ENCODE measurements around the gene SEZ6L2. TPM values are rescaled to one million over a fixed set of nuclear protein-coding genes. Genes with fewer than 3 reads are reported as not detected.
A peak's percentile ranks its signal among the peaks of the same experiment; 100 is the strongest.

Gene SEZ6L2
- total and polyA plus RNA-seq, 2 of the 8 experiments (the other 6 are each of a cell fraction or from before 2014, with no cell fraction given) = 43.5 to 47.7 TPM

DNA sequence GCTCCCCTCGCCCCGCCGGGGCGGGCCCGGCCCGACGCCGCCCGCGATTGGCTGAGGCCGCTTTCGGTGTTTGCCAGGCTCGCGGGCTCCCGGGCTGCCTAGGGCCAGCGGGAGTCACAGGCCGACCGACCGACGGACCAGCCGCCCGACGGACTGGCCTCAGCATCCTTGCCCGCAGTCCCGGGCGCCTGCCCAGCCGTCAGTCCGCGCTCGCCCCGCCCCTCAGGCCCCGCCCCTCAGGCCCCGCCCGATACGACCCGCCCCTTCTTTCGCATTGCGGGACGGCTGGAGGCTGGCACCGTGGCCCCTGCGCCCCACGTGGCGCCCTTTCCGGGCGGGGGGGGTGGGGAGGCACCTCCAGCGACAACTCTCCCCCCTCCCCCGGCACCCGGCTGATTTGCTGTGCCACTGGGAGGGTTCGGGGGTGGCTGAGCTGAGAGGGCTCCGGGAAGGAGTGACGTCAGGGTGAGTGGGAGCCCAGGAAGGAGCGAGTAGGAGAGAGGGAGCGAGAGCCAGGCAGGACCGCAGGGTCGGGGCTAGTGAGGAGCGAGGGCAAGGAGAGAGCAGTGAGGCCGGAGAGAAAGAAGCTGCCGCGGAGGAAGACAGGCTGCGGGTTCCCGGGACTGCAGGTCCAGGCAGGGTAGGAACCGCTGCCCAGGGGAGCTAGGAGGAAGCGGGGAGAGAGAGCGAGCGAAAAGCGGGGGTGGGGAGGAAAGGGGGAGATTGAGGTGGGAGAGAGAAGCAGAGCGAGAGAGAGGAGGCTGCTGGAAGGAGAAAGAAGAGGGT is 945 bp upstream of the SEZ6L2 start, which contains the start of gene ASPHD1 (continued):
- TF ChIP-seq, protein P1, sequence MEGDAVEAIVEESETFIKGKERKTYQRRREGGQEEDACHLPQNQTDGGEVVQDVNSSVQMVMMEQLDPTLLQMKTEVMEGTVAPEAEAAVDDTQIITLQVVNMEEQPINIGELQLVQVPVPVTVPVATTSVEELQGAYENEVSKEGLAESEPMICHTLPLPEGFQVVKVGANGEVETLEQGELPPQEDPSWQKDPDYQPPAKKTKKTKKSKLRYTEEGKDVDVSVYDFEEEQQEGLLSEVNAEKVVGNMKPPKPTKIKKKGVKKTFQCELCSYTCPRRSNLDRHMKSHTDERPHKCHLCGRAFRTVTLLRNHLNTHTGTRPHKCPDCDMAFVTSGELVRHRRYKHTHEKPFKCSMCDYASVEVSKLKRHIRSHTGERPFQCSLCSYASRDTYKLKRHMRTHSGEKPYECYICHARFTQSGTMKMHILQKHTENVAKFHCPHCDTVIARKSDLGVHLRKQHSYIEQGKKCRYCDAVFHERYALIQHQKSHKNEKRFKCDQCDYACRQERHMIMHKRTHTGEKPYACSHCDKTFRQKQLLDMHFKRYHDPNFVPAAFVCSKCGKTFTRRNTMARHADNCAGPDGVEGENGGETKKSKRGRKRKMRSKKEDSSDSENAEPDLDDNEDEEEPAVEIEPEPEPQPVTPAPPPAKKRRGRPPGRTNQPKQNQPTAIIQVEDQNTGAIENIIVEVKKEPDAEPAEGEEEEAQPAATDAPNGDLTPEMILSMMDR (IDR thresholded peaks at IDR 0.05; ENCODE audit: control extremely low read depth in 1 of 3, insufficient read depth in 1 of 3, low read depth in 1 of 3, low read length in 3 of 3) = no peak
- no peak for TF ChIP-seq RFX5 (IDR thresholded peaks at IDR 0.05; ENCODE audit: borderline replicate concordance, low read depth, low read length)
- TF ChIP-seq POLR2AphosphoS5 (IDR thresholded peaks at IDR 0.05; ENCODE audit: low read depth, low read length) = no peak
- no peak for TF ChIP-seq CBX8 (IDR thresholded peaks at IDR 0.05; ENCODE audit: borderline replicate concordance, low read depth, low read length)
- TF ChIP-seq, protein P2, sequence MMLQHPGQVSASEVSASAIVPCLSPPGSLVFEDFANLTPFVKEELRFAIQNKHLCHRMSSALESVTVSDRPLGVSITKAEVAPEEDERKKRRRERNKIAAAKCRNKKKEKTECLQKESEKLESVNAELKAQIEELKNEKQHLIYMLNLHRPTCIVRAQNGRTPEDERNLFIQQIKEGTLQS (IDR thresholded peaks at IDR 0.05; ENCODE audit: insufficient read depth, low read depth, low read length) = no peak
- no peak for TF ChIP-seq TBP (IDR thresholded peaks at IDR 0.05; ENCODE audit: low read depth, low read length)
- TF ChIP-seq BRCA1 (IDR thresholded peaks at IDR 0.05; ENCODE audit: low read depth, low read length) = no peak
- peak; percentile 31 for TF ChIP-seq ASH2L (IDR thresholded peaks at IDR 0.05; ENCODE audit: low read length)
- TF ChIP-seq, protein P3, sequence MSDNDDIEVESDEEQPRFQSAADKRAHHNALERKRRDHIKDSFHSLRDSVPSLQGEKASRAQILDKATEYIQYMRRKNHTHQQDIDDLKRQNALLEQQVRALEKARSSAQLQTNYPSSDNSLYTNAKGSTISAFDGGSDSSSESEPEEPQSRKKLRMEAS (IDR thresholded peaks at IDR 0.05) = peak; percentile 47; the same call in 1 of the 2 replicates
- TF ChIP-seq NANOG (IDR thresholded peaks at IDR 0.05; ENCODE audit: insufficient read depth, low read depth, low read length, poor library complexity, severe bottlenecking) = no peak
- no peak for TF ChIP-seq RXRA (IDR thresholded peaks at IDR 0.05; ENCODE audit: insufficient read depth, low read depth, low read length)
